GM23338 (cell line): Measurements from ENCODE around the gene ADGRG7. TPM values are rescaled to one million over a fixed set of nuclear protein-coding genes. Genes with fewer than 3 reads are reported as not detected.
"Not testable (repeated sequence)": the region's sequence is repeated elsewhere in the genome, so short reads cannot be mapped to it uniquely, and the experiment has no call there.

ENCODE experiments used
- ATAC-seq: fragments of 200-7000 bp; cut with Tn5 transposase; 3 replicates; pipeline ENCODE4 v1.9.1; 2020
- DNase-seq: peaks from one replicate; pipeline ENCODE4 v3.0.0-alpha.2; 2015; ENCODE audit warnings: low spot score
- H2AFZ ChIP-seq: fragments of 200-600 bp; sonication (generic); 2 replicates; pipeline ENCODE4 v1.8.0; 2016; ENCODE audit warnings: antibody characterized with exemption, mild to moderate bottlenecking, moderate library complexity
- H3F3A ChIP-seq: fragments of 200-600 bp; sonication (generic); replicated peaks from 2 replicates; pipeline ENCODE4 v1.8.0; 2017; ENCODE audit warnings: antibody characterized with exemption, mixed run types, low read depth
- H3K27ac ChIP-seq: fragments of 200-600 bp; sonication (generic); 2 replicates; pipeline ENCODE4 v1.6.1; 2016; ENCODE audit warnings: low read depth
- H3K27me3 ChIP-seq: fragments of 200-600 bp; sonication (generic); 2 replicates; pipeline ENCODE4 v1.8.0; 2016; ENCODE audit warnings: mild to moderate bottlenecking, mixed run types, moderate library complexity; ENCODE audit not compliant: insufficient read depth
- H3K36me3 ChIP-seq: fragments of 200-600 bp; sonication (generic); 2 replicates; pipeline ENCODE4 v1.8.0; 2016; ENCODE audit warnings: mild to moderate bottlenecking; ENCODE audit not compliant: insufficient read depth
- H3K4me1 ChIP-seq: fragments of 200-600 bp; sonication (generic); 2 replicates; pipeline ENCODE4 v1.8.0; 2016; ENCODE audit warnings: mild to moderate bottlenecking, moderate library complexity; ENCODE audit not compliant: insufficient read depth
- H3K4me2 ChIP-seq: fragments of 200-600 bp; sonication (generic); 2 replicates; pipeline ENCODE4 v1.7.1; 2017; ENCODE audit warnings: mixed run types
- H3K4me3 ChIP-seq: fragments of 200-600 bp; sonication (generic); 2 replicates; pipeline ENCODE4 v1.6.1; 2016; ENCODE audit warnings: mixed run types
- H3K79me2 ChIP-seq: fragments of 200-600 bp; sonication (generic); replicated peaks from 2 replicates; pipeline ENCODE4 v1.8.0; 2017; ENCODE audit warnings: mild to moderate bottlenecking; ENCODE audit not compliant: insufficient read depth
- H3K9me2 ChIP-seq: fragments of 200-600 bp; sonication (generic); 2 replicates; pipeline ENCODE4 v1.8.0; 2017; ENCODE audit not compliant: insufficient read depth
- H4K20me1 ChIP-seq: fragments of 200-600 bp; sonication (generic); replicated peaks from 2 replicates; pipeline ENCODE4 v1.8.0; 2017; ENCODE audit warnings: mild to moderate bottlenecking; ENCODE audit not compliant: insufficient read depth
- H3K27ac Mint-ChIP-seq: 2 replicates; pipeline ENCODE4 v1.8.0; 2020; ENCODE audit warnings: inconsistent platforms, mild to moderate bottlenecking, moderate library complexity, mixed read lengths
- H3K27me3 Mint-ChIP-seq: 3 replicates; pipeline ENCODE4 v1.8.0; 2022; ENCODE audit warnings: low read depth, mild to moderate bottlenecking, moderate library complexity, mixed read lengths, inconsistent platforms; ENCODE audit not compliant: insufficient read depth, poor library complexity
- H3K36me3 Mint-ChIP-seq: 3 replicates; pipeline ENCODE4 v1.8.0; 2021; ENCODE audit warnings: low read depth, mild to moderate bottlenecking, inconsistent platforms, moderate library complexity, mixed read lengths
- H3K4me1 Mint-ChIP-seq: 3 replicates; pipeline ENCODE4 v1.8.0; 2020; ENCODE audit warnings: mild to moderate bottlenecking, inconsistent platforms, mixed read lengths
- H3K4me3 Mint-ChIP-seq: 3 replicates; pipeline ENCODE4 v1.8.0; 2021; ENCODE audit warnings: moderate library complexity, mild to moderate bottlenecking, inconsistent platforms, mixed read lengths
- H3K9me3 Mint-ChIP-seq: 3 replicates; pipeline ENCODE4 v1.8.0; 2020; ENCODE audit warnings: moderate library complexity, mild to moderate bottlenecking, inconsistent platforms, mixed read lengths
- NANOG ChIP-seq: IDR thresholded peaks from 2 replicates; pipeline ENCODE4 v1.6.1; 2016; ENCODE audit warnings: antibody characterized with exemption, borderline replicate concordance
- ZNF114 ChIP-seq: fragments of 250-450 bp; sonication (Bioruptor Pico); IDR thresholded peaks from 2 replicates; pipeline ENCODE4 v1.5.0; 2020; ENCODE audit warnings: mild to moderate bottlenecking, moderate library complexity
- ZNF462 ChIP-seq: fragments of 250-450 bp; sonication (Bioruptor Pico); IDR thresholded peaks from 2 replicates; pipeline ENCODE4 v1.5.0; 2020; ENCODE audit warnings: mild to moderate bottlenecking, moderate library complexity
- polyA plus RNA-seq: library from polyadenylated mRNA; unstranded; fragments of >200 nt; fragmentation: Nextera tagmentation; extraction: Ambion mirVana; gene quantifications from 2 replicates; pipeline ENCODE4 v1.2.1, GENCODE V29; 2016
- total RNA-seq: library from RNA; depleted of rRNA; stranded (reverse); fragments of >200 nt; shearing (Covaris generic); gene quantifications from 2 replicates; pipeline ENCODE4 v1.2.3, GENCODE V29; 2014

Gene ADGRG7
- total and polyA plus RNA-seq, 2 experiments from 2014 or later: not detected

GRCh38 chr3:100670995-100671394 is 61.6 kb downstream of the ADGRG7 start:
- H3K27me3 ChIP-seq, H3K79me2 ChIP-seq, H3K4me1 ChIP-seq, H3K9me2 ChIP-seq, H3F3A ChIP-seq, H3K27me3 Mint-ChIP-seq, H3K4me3 Mint-ChIP-seq, H4K20me1 ChIP-seq, H3K27ac ChIP-seq, H3K36me3 ChIP-seq, ATAC-seq, H3K4me1 Mint-ChIP-seq, H3K4me3 ChIP-seq, H3K4me2 ChIP-seq, H3K27ac Mint-ChIP-seq, H2AFZ ChIP-seq, DNase-seq, H3K36me3 Mint-ChIP-seq: not testable (repeated sequence)
- H3K9me3 Mint-ChIP-seq: peaks cover 28% of the 10 kb centered on the region

GRCh38 chr3:100681496-100681895 is 72.1 kb downstream of the ADGRG7 start:
- H3K9me3 Mint-ChIP-seq: no peaks in the 10 kb centered on the region

More at GRCh38 chr3:100681496-100681895, 72.1 kb downstream of the ADGRG7 start:
- Mint-ChIP-seq H3K27me3 (no peaks in the 10 kb centered on the region), H3K4me3 (no peak overlapping the region), H3K4me1 (no peaks in the 10 kb centered on the region), H3K27ac (no peak overlapping the region), H3K36me3 (no peaks in the 10 kb centered on the region)
- ATAC-seq (no peak), DNase-seq (no peak)
- no peaks in the 10 kb centered on the region for H3K79me2 ChIP-seq
- no peak overlapping the region for H3K4me2 ChIP-seq
- no peaks in the 10 kb centered on the region for H4K20me1 ChIP-seq
- no peaks in the 10 kb centered on the region for H3F3A ChIP-seq
- no peaks in the 10 kb centered on the region for H3K27me3 ChIP-seq
- peak overlapping the region; percentile 59; the same call in 1 of the 2 replicates for H2AFZ ChIP-seq
- no peak overlapping the region for H3K4me3 ChIP-seq
- no peaks in the 10 kb centered on the region for H3K4me1 ChIP-seq
- H3K9me2 ChIP-seq: no peaks in the 10 kb centered on the region
- TF ChIP-seq NANOG (no peak), ZNF462 (CRISPR knock-in tag) (no peak), ZNF114 (no peak)
- no peak overlapping the region for H3K27ac ChIP-seq
- H3K36me3 ChIP-seq: no peaks in the 10 kb centered on the region
